ENCODE measurements around the gene AUTS2. TPM values are rescaled to one million over a fixed set of nuclear protein-coding genes. Genes with fewer than 3 reads are reported as not detected.

The AUTS2 gene
- total and polyA plus RNA-seq, 10 donors, result 6.1 to 54.8 (median 29.1) TPM

GRCh38 chr7:70457883-70458680, 859.8 kb downstream of the AUTS2 start:
- WGBS, 5 donors, result 65 to 74% (median 70%) methylated on average over 8 of the region's 8 CpGs
- H3K27ac ChIP-seq, result no peak overlapping the region

GRCh38 chr7:70458745-70459144, 860.5 kb downstream of the AUTS2 start:
- intact Hi-C loops (cut with DNase I; ENCODE audit: low total_unique reads), result no loop called here
- WGBS, 5 donors, result 79 to 84% (median 84%) methylated on average over 8 of the region's 8 CpGs
- TF ChIP-seq POLR2AphosphoS5 (IDR thresholded peaks at IDR 0.05), result no peak
- Histone ChIP-seq H3K4me1 (peaks cover 0 to 34% (median 17%) of the 10 kb centered on the region in 6 donors), H3K9me3 (no peaks in the 10 kb centered on the region), H3K27me3 (replicated peaks in 1 of 7) (no peaks in the 10 kb centered on the region), H3K27ac (no peak overlapping the region), H3K36me3 (no peaks in the 10 kb centered on the region), H3K4me3 (no peak overlapping the region)
- DNase-seq, result no peak

More at GRCh38 chr7:70457883-70458680, 859.8 kb downstream of the AUTS2 start:
- TF ChIP-seq POLR2A (IDR thresholded peaks at IDR 0.05) (no peak), CTCF (IDR thresholded peaks at IDR 0.05 in 8 of 11, conservative IDR thresholded peaks at IDR 0.05 in 3 of 11) (no peak), POLR2AphosphoS5 (IDR thresholded peaks at IDR 0.05) (no peak)
- Histone ChIP-seq H3K4me3 (no peak overlapping the region), H3K4me1 (peaks cover 0 to 34% (median 17%) of the 10 kb centered on the region in 6 donors), H3K36me3 (no peaks in the 10 kb centered on the region), H3K27me3 (replicated peaks in 1 of 7) (no peaks in the 10 kb centered on the region), H3K9me3 (no peaks in the 10 kb centered on the region)
- intact Hi-C loops (cut with DNase I; ENCODE audit: low total_unique reads), result no loop called here
- no peak for DNase-seq

GRCh38 chr7:70459546-70459945, 861.3 kb downstream of the AUTS2 start:
- no peak overlapping the region for H3K4me3 ChIP-seq
- 90 to 100% (median 100%) methylated on average over 1 of the region's 1 CpG for WGBS, 5 donors
- peaks cover 0 to 34% (median 17%) of the 10 kb centered on the region in 6 donors for H3K4me1 ChIP-seq
- no peaks in the 10 kb centered on the region for H3K9me3 ChIP-seq
- intact Hi-C loops (cut with DNase I; ENCODE audit: low total_unique reads), result no loop called here
- no peaks in the 10 kb centered on the region for H3K36me3 ChIP-seq
- no peak for TF ChIP-seq CTCF (IDR thresholded peaks at IDR 0.05 in 8 of 11, conservative IDR thresholded peaks at IDR 0.05 in 3 of 11)
- no peak for TF ChIP-seq POLR2AphosphoS5 (IDR thresholded peaks at IDR 0.05)
- no peak for TF ChIP-seq POLR2A (IDR thresholded peaks at IDR 0.05)
- no peak for DNase-seq
- H3K27me3 ChIP-seq (replicated peaks in 1 of 7), result no peaks in the 10 kb centered on the region
- H3K27ac ChIP-seq, result no peak overlapping the region

- no peak for DNase-seq
- peaks cover 0 to 34% (median 17%) of the 10 kb centered on the region in 6 donors for H3K4me1 ChIP-seq
- no peak overlapping the region for H3K27ac ChIP-seq
- H3K27me3 ChIP-seq (replicated peaks in 1 of 7), result no peaks in the 10 kb centered on the region
- no peaks in the 10 kb centered on the region for H3K9me3 ChIP-seq
- no peak overlapping the region for H3K4me3 ChIP-seq
- intact Hi-C loops (cut with DNase I; ENCODE audit: low total_unique reads), result no loop called here
- no peaks in the 10 kb centered on the region for H3K36me3 ChIP-seq
- WGBS, 5 donors, result 91 to 96% (median 94%) methylated on average over 10 of the region's 10 CpGs
- TF ChIP-seq POLR2A (IDR thresholded peaks at IDR 0.05) (no peak), POLR2AphosphoS5 (IDR thresholded peaks at IDR 0.05) (no peak), CTCF (IDR thresholded peaks at IDR 0.05 in 8 of 11, conservative IDR thresholded peaks at IDR 0.05 in 3 of 11) (no peak)
These were observed 861.8 kb downstream of the AUTS2 start for GRCh38 chr7:70460071-70460470.

Measured in spleen (tissue), 11 donors.